ENCODE measurements around the gene TCEAL3. TPM values are rescaled to one million over a fixed set of nuclear protein-coding genes. Genes with fewer than 3 reads are reported as not detected.

TCEAL3 gene
- total and polyA plus RNA-seq, 10 of the 15 experiments (the other 5 are each of a cell fraction or from before 2014, with no cell fraction given), result 0.98 to 19.0 (median 11.7) TPM

- no peak for ATAC-seq
- Histone ChIP-seq H3K4me3 (no peak overlapping the region), H3K36me3 (ENCODE audit: control insufficient read depth in 2 of 2, insufficient read depth in 2 of 2, low read length in 1 of 2) (no peaks in the 10 kb centered on the region), H4K20me1 (ENCODE audit: control insufficient read depth, insufficient read depth) (no peaks in the 10 kb centered on the region), H3K4me1 (ENCODE audit: control insufficient read depth, insufficient read depth, low read length) (no peaks in the 10 kb centered on the region), H3K79me2 (ENCODE audit: control insufficient read depth, insufficient read depth, low read length) (peaks cover 2% of the 10 kb centered on the region; the same call in 1 of the 2 replicates), H3K9ac (ENCODE audit: control insufficient read depth, insufficient read depth, low read length) (no peak overlapping the region), H3K27ac (ENCODE audit: control insufficient read depth, insufficient read depth) (no peak overlapping the region), H3K9me3 (replicated peaks; ENCODE audit: control insufficient read depth, insufficient read depth, low read length) (no peaks in the 10 kb centered on the region), H3K4me2 (ENCODE audit: control insufficient read depth, insufficient read depth) (no peak overlapping the region), H2AFZ (ENCODE audit: control insufficient read depth, low read depth, low read length) (no peak overlapping the region), H3K27me3 (replicated peaks in 1 of 2; ENCODE audit: control insufficient read depth in 2 of 2, insufficient read depth in 2 of 2, low read length in 1 of 2) (no peaks in the 10 kb centered on the region)
- DNase-seq (ENCODE audit: low read depth, low spot score), result no peak
- BruUV-seq (replicated peaks), result no TSS peak
- intact Hi-C loops (cut with micrococcal nuclease; ENCODE audit: unreplicated experiment) (no loop called here), in situ Hi-C loops (cut with MboI) (no loop called here)
- POLR2A ChIA-PET, result no interaction called here
- FAIRE-seq, result no peak
- TF ChIP-seq MLLT1 (IDR thresholded peaks at IDR 0.05) (no peak), ZBTB11 (CRISPR knock-in tag; IDR thresholded peaks at IDR 0.05) (no peak), ZNF622 (IDR thresholded peaks at IDR 0.05) (no peak), MYB (IDR thresholded peaks at IDR 0.05; ENCODE audit: borderline replicate concordance, low read depth, low read length) (no peak), USF1 (IDR thresholded peaks at IDR 0.05; ENCODE audit: borderline replicate concordance, extremely low read length, insufficient read depth, low read depth, low read length) (no peak), EP300 (IDR thresholded peaks at IDR 0.05; ENCODE audit: borderline replicate concordance in 1 of 2, control insufficient read depth in 1 of 2, low read depth in 2 of 2, low read length in 2 of 2) (no peak), TBL1XR1 (IDR thresholded peaks at IDR 0.05; ENCODE audit: low read depth, low read length) (no peak), PML (IDR thresholded peaks at IDR 0.05; ENCODE audit: low read length) (no peak), RCOR1 (conservative IDR thresholded peaks at IDR 0.05; ENCODE audit: low read depth, low read length) (no peak), NFYB (IDR thresholded peaks at IDR 0.05; ENCODE audit: insufficient read depth, low read depth, low read length) (no peak), NBN (IDR thresholded peaks at IDR 0.05) (no peak), BACH1 (IDR thresholded peaks at IDR 0.05; ENCODE audit: borderline replicate concordance) (no peak), SIX5 (IDR thresholded peaks at IDR 0.05; ENCODE audit: low read depth, low read length, severe bottlenecking) (no peak), TCF7 (IDR thresholded peaks at IDR 0.05; ENCODE audit: borderline replicate concordance) (no peak), FOXK2 (IDR thresholded peaks at IDR 0.05) (no peak), SMARCA5 (IDR thresholded peaks at IDR 0.05) (no peak)
- SMC1A ChIA-PET (ENCODE audit: uncharacterized antibody, unreplicated experiment), result no interaction called here
- RAD21 ChIA-PET (ENCODE audit: unreplicated experiment), result no interaction called here
- CTCF ChIA-PET, result no interaction called here
- 43% methylated on average over 1 of the region's 1 CpG for WGBS (ENCODE audit: insufficient coverage, insufficient replicate concordance, low lambda C conversion rate, missing lambda C conversion rate)
Observed at GRCh38 chrX:103610282-103610681, 2.5 kb downstream of the TCEAL3 start.

All from GM12878 (cell line).